CD14-positive monocyte (primary cell): ENCODE data around the gene GATA5. TPM values are rescaled to one million over a fixed set of nuclear protein-coding genes. Genes with fewer than 3 reads are reported as not detected.

Experiments used
- DNase-seq, 3 donors: peaks; one replicate each; pipeline ENCODE4 v3.0.0-alpha.2; 2011 to 2022
- H2AFZ ChIP-seq: 2 replicates; pipeline ENCODE4 v1.6.0; 2012; ENCODE audit warnings: mild to moderate bottlenecking, low read depth, low read length, inconsistent platforms; ENCODE audit not compliant: insufficient read depth, poor library complexity, severe bottlenecking
- H3K27ac ChIP-seq, 2 donors: 1 replicate in 1 of 2; 2 replicates in 1 of 2; pipeline ENCODE4 v1.5.1; 2012 to 2013; ENCODE audit warnings: low read length in 2 of 2, control low read depth in 1 of 2, inconsistent platforms in 1 of 2, low read depth in 1 of 2, mild to moderate bottlenecking in 1 of 2
- H3K27me3 ChIP-seq, 2 donors: one replicate each; pipeline versions ENCODE4 v1.6.0 to v1.6.1; 2011 to 2013; ENCODE audit warnings: low read length in 2 of 2; ENCODE audit not compliant: control insufficient read depth in 2 of 2, insufficient read depth in 2 of 2
- H3K36me3 ChIP-seq, 2 donors: replicated peaks in 1 of 2; 1 replicate in 1 of 2; 2 replicates in 1 of 2; pipeline versions ENCODE4 v1.5.1 to v1.6.1; 2012 to 2013; ENCODE audit warnings: low read length in 2 of 2, control low read depth in 1 of 2, inconsistent platforms in 1 of 2, mild to moderate bottlenecking in 1 of 2; ENCODE audit not compliant: insufficient read depth in 2 of 2, control insufficient read depth in 1 of 2
- H3K4me1 ChIP-seq, 2 donors: 1 replicate in 1 of 2; 2 replicates in 1 of 2; pipeline versions ENCODE4 v1.5.1 to v1.6.1; 2012 to 2013; ENCODE audit warnings: low read length in 2 of 2, control low read depth in 1 of 2, inconsistent platforms in 1 of 2, mild to moderate bottlenecking in 1 of 2, moderate library complexity in 1 of 2; ENCODE audit not compliant: insufficient read depth in 2 of 2, control insufficient read depth in 1 of 2
- H3K4me2 ChIP-seq: replicated peaks from 2 replicates; pipeline ENCODE3; 2012; ENCODE audit warnings: low read length, moderate library complexity, mild to moderate bottlenecking; ENCODE audit not compliant: poor library complexity, severe bottlenecking; ENCODE audit errors: extremely low read depth
- H3K4me3 ChIP-seq, 3 experiments: fragments of 200-600 bp in 1 of 3; sonication (generic) in 1 of 3; replicated peaks in 1 of 3; 1 replicate in 2 of 3; 2 replicates in 1 of 3; pipeline ENCODE4 v1.5.1; 2011 to 2013; ENCODE audit warnings: low read length in 3 of 3, mild to moderate bottlenecking in 3 of 3, control low read depth in 2 of 3, low read depth in 2 of 3, inconsistent platforms in 1 of 3, moderate library complexity in 1 of 3
- H3K79me2 ChIP-seq: 2 replicates; pipeline ENCODE4 v1.6.0; 2012; ENCODE audit warnings: mild to moderate bottlenecking, control low read depth, inconsistent platforms, low read length, moderate library complexity; ENCODE audit not compliant: insufficient read depth
- H3K9ac ChIP-seq: 2 replicates; pipeline ENCODE4 v1.6.0; 2017; ENCODE audit warnings: low read length, mild to moderate bottlenecking; ENCODE audit not compliant: insufficient read depth, poor library complexity, severe bottlenecking
- H3K9me3 ChIP-seq, 2 donors: replicated peaks in 1 of 2; 1 replicate in 1 of 2; 2 replicates in 1 of 2; pipeline versions ENCODE4 v1.5.1 to v1.6.1; 2012 to 2013; ENCODE audit warnings: low read length in 2 of 2, control low read depth in 1 of 2; ENCODE audit not compliant: control insufficient read depth in 1 of 2, insufficient read depth in 1 of 2
- H4K20me1 ChIP-seq: 2 replicates; pipeline ENCODE4 v1.6.0; 2012; ENCODE audit warnings: mild to moderate bottlenecking, low read length, control low read depth, moderate library complexity; ENCODE audit not compliant: insufficient read depth
- H3K27ac Mint-ChIP-seq, 7 donors: one replicate each; pipeline ENCODE4 v1.8.0; 2020; ENCODE audit warnings: mild to moderate bottlenecking in 7 of 7, mixed read lengths in 7 of 7, moderate library complexity in 6 of 7, inconsistent platforms in 2 of 7
- H3K27me3 Mint-ChIP-seq, 3 donors: one replicate each; pipeline ENCODE4 v1.8.0; 2021 to 2022; ENCODE audit warnings: low read depth in 3 of 3, mild to moderate bottlenecking in 3 of 3, mixed read lengths in 3 of 3, moderate library complexity in 3 of 3, inconsistent platforms in 1 of 3
- H3K36me3 Mint-ChIP-seq, 2 donors: one replicate each; pipeline ENCODE4 v1.8.0; 2020; ENCODE audit warnings: mixed read lengths in 2 of 2, inconsistent platforms in 1 of 2, mild to moderate bottlenecking in 1 of 2
- H3K4me1 Mint-ChIP-seq: one replicate; pipeline ENCODE4 v1.8.0; 2020; ENCODE audit warnings: mild to moderate bottlenecking, mixed read lengths
- H3K4me3 Mint-ChIP-seq, 2 donors: one replicate each; pipeline ENCODE4 v1.8.0; 2020; ENCODE audit warnings: mild to moderate bottlenecking in 2 of 2, mixed read lengths in 2 of 2, moderate library complexity in 1 of 2
- H3K9me3 Mint-ChIP-seq, 7 donors: one replicate each; pipeline ENCODE4 v1.8.0; 2020 to 2022; ENCODE audit warnings: mixed read lengths in 7 of 7, mild to moderate bottlenecking in 6 of 7, moderate library complexity in 6 of 7, inconsistent platforms in 2 of 7
- CTCF ChIP-seq: fragments of 200-600 bp; IDR thresholded peaks from one replicate; pipeline ENCODE4 v1.8.0; 2022; ENCODE audit warnings: antibody characterized with exemption, mild to moderate bottlenecking
- WGBS: methylation state at CpG from one replicate; pipeline ENCODE4 v1.1.5; 2013; ENCODE audit warnings: missing lambda C conversion rate; ENCODE audit not compliant: insufficient coverage; 5-methylcytosine and 5-hydroxymethylcytosine counted together
- intact Hi-C, 2 donors: fragments of 100-400 bp; cut with micrococcal nuclease; formaldehyde crosslinking; loops; one replicate each; pipeline versions ENCODE4 v1.15.0 to v1.15.1; 2023
- polyA plus RNA-seq, 3 donors: library from polyadenylated mRNA; depleted of rRNA in 1 of 3; unstranded in 2 of 3; stranded (reverse) in 1 of 3; fragments of 300-500 nt in 2 of 3; fragments of >200 nt in 1 of 3; fragmentation: Illumina TruSeq in 2 of 3; gene quantifications; 1 replicate in 2 of 3; 2 replicates in 1 of 3; pipeline ENCODE4 v1.2.3, GENCODE V29; 2012 to 2021

The GATA5 gene
- polyA plus RNA-seq, 3 donors = not detected

GRCh38 chr20:62457098-62457497 lies 18.7 kb downstream of the GATA5 start:
- H3K79me2 ChIP-seq = no peaks in the 10 kb centered on the region
- H3K27me3 ChIP-seq = no peaks in the 10 kb centered on the region
- intact Hi-C loops = no loop called here
- H3K4me2 ChIP-seq = no peak overlapping the region
- no peak overlapping the region for H2AFZ ChIP-seq
- no peaks in the 10 kb centered on the region for H3K4me1 Mint-ChIP-seq
- TF ChIP-seq CTCF = no peak
- H3K9ac ChIP-seq = no peak overlapping the region
- H3K27me3 Mint-ChIP-seq = peaks cover 4 to 9% (median 7%) of the 10 kb centered on the region in 3 donors
- H3K9me3 ChIP-seq = no peaks in the 10 kb centered on the region
- DNase-seq = no peak
- H3K27ac Mint-ChIP-seq = no peak overlapping the region
- H3K9me3 Mint-ChIP-seq = no peaks in the 10 kb centered on the region
- H3K36me3 ChIP-seq = no peaks in the 10 kb centered on the region
- H3K4me3 Mint-ChIP-seq = no peak overlapping the region
- H3K27ac ChIP-seq = no peak overlapping the region
- no peaks in the 10 kb centered on the region for H3K36me3 Mint-ChIP-seq
- 97% methylated on average over 15 of the region's 17 CpGs for WGBS
- H4K20me1 ChIP-seq = no peaks in the 10 kb centered on the region
- H3K4me3 ChIP-seq = no peak overlapping the region
- H3K4me1 ChIP-seq = no peaks in the 10 kb centered on the region

GRCh38 chr20:62455929-62456328 lies 19.9 kb downstream of the GATA5 start:
- no peaks in the 10 kb centered on the region for H3K27me3 ChIP-seq
- no peak overlapping the region for H3K27ac Mint-ChIP-seq
- H3K4me3 Mint-ChIP-seq = peak overlapping the region in 1 of 2 donors; percentile 57
- no peak overlapping the region for H3K27ac ChIP-seq
- DNase-seq = no peak
- H3K27me3 Mint-ChIP-seq = peaks cover 4 to 9% (median 7%) of the 10 kb centered on the region in 3 donors
- WGBS = 81% methylated on average over 12 of the region's 15 CpGs
- TF ChIP-seq CTCF = no peak
- peaks cover 0 to 2% (median 0%) of the 10 kb centered on the region in 7 donors for H3K9me3 Mint-ChIP-seq
- H3K9ac ChIP-seq = no peak overlapping the region
- H3K79me2 ChIP-seq = no peaks in the 10 kb centered on the region
- H2AFZ ChIP-seq = no peak overlapping the region
- no peaks in the 10 kb centered on the region for H3K36me3 Mint-ChIP-seq
- no peaks in the 10 kb centered on the region for H4K20me1 ChIP-seq
- H3K4me1 Mint-ChIP-seq = no peaks in the 10 kb centered on the region
- intact Hi-C loops = no loop called here
- H3K4me1 ChIP-seq = no peaks in the 10 kb centered on the region
- H3K9me3 ChIP-seq = no peaks in the 10 kb centered on the region
- no peaks in the 10 kb centered on the region for H3K36me3 ChIP-seq
- H3K4me3 ChIP-seq = no peak overlapping the region
- H3K4me2 ChIP-seq = no peak overlapping the region
